ENCODE data around the gene LRRC9.
"Not testable (repeated sequence)": the region's sequence is repeated elsewhere in the genome, so short reads cannot be mapped to it uniquely, and the experiment has no call there.

Gene LRRC9

GRCh38 chr14:59959668-59960067, 39.7 kb downstream of the LRRC9 start:
- DNase-seq, result no peak

GRCh38 chr14:59961518-59962062, 41.6 kb downstream of the LRRC9 start:
- DNase-seq, result no peak

- DNase-seq, result no peak
Observed at GRCh38 chr14:59964251-59965007, 44.5 kb downstream of the LRRC9 start.

- no peak for DNase-seq
Observed at GRCh38 chr14:59969319-59969718, 49.4 kb downstream of the LRRC9 start.

GRCh38 chr14:59981564-59981963, 61.6 kb downstream of the LRRC9 start:
- DNase-seq, result no peak

- DNase-seq, result no peak
Observed at GRCh38 chr14:59983048-59983447, 63.1 kb downstream of the LRRC9 start.

- DNase-seq, result no peak
Observed at GRCh38 chr14:59986556-59987059, 66.7 kb downstream of the LRRC9 start.

GRCh38 chr14:59997449-59997848, 77.5 kb downstream of the LRRC9 start:
- DNase-seq, result no peak

- DNase-seq, result no peak
Observed at GRCh38 chr14:59997966-59998365, 78.0 kb downstream of the LRRC9 start.

GRCh38 chr14:59998564-59998963, 78.6 kb downstream of the LRRC9 start:
- no peak for DNase-seq

GRCh38 chr14:60002819-60003492, 83.0 kb downstream of the LRRC9 start:
- no peak for DNase-seq

GRCh38 chr14:60003991-60004390, 84.0 kb downstream of the LRRC9 start:
- no peak for DNase-seq

- DNase-seq, result no peak
Observed at GRCh38 chr14:60008042-60008441, 88.1 kb downstream of the LRRC9 start.

GRCh38 chr14:60010263-60010662, 90.3 kb downstream of the LRRC9 start:
- DNase-seq, result not testable (repeated sequence)

GRCh38 chr14:60014402-60014801, 94.5 kb downstream of the LRRC9 start:
- no peak for DNase-seq

GRCh38 chr14:60021619-60022018, 101.7 kb downstream of the LRRC9 start:
- DNase-seq, result no peak

- DNase-seq, result no peak
Observed at GRCh38 chr14:60025571-60025970, 105.6 kb downstream of the LRRC9 start.

GRCh38 chr14:60035177-60035576, 115.2 kb downstream of the LRRC9 start:
- DNase-seq, result no peak

GRCh38 chr14:60047976-60048375, 128.0 kb downstream of the LRRC9 start:
- DNase-seq, result not testable (repeated sequence)

- no peak for DNase-seq
Observed at GRCh38 chr14:60051721-60052221, 131.8 kb downstream of the LRRC9 start.

- no peak for DNase-seq
Observed at GRCh38 chr14:60058087-60058486, 138.1 kb downstream of the LRRC9 start.

- no peak for DNase-seq
Observed at GRCh38 chr14:60061371-60061770, 141.4 kb downstream of the LRRC9 start.

- no peak for DNase-seq
Observed at GRCh38 chr14:60064491-60065072, 144.6 kb downstream of the LRRC9 start.
